GM23338 (cell line): ENCODE results near the gene CTBP2. TPM values are rescaled to one million over a fixed set of nuclear protein-coding genes. Genes with fewer than 3 reads are reported as not detected.

Experiments used
- ATAC-seq: fragments of 200-7000 bp; cut with Tn5 transposase; 3 replicates; pipeline ENCODE4 v1.9.1; 2020
- DNase-seq: peaks from one replicate; pipeline ENCODE4 v3.0.0-alpha.2; 2015; ENCODE audit warnings: low spot score
- H2AFZ ChIP-seq: fragments of 200-600 bp; sonication (generic); 2 replicates; pipeline ENCODE4 v1.8.0; 2016; ENCODE audit warnings: antibody characterized with exemption, mild to moderate bottlenecking, moderate library complexity
- H3F3A ChIP-seq: fragments of 200-600 bp; sonication (generic); replicated peaks from 2 replicates; pipeline ENCODE4 v1.8.0; 2017; ENCODE audit warnings: antibody characterized with exemption, mixed run types, low read depth
- H3K27ac ChIP-seq: fragments of 200-600 bp; sonication (generic); 2 replicates; pipeline ENCODE4 v1.6.1; 2016; ENCODE audit warnings: low read depth
- H3K27me3 ChIP-seq: fragments of 200-600 bp; sonication (generic); 2 replicates; pipeline ENCODE4 v1.8.0; 2016; ENCODE audit warnings: mild to moderate bottlenecking, mixed run types, moderate library complexity; ENCODE audit not compliant: insufficient read depth
- H3K36me3 ChIP-seq: fragments of 200-600 bp; sonication (generic); 2 replicates; pipeline ENCODE4 v1.8.0; 2016; ENCODE audit warnings: mild to moderate bottlenecking; ENCODE audit not compliant: insufficient read depth
- H3K4me1 ChIP-seq: fragments of 200-600 bp; sonication (generic); 2 replicates; pipeline ENCODE4 v1.8.0; 2016; ENCODE audit warnings: mild to moderate bottlenecking, moderate library complexity; ENCODE audit not compliant: insufficient read depth
- H3K4me2 ChIP-seq: fragments of 200-600 bp; sonication (generic); 2 replicates; pipeline ENCODE4 v1.7.1; 2017; ENCODE audit warnings: mixed run types
- H3K4me3 ChIP-seq: fragments of 200-600 bp; sonication (generic); 2 replicates; pipeline ENCODE4 v1.6.1; 2016; ENCODE audit warnings: mixed run types
- H3K79me2 ChIP-seq: fragments of 200-600 bp; sonication (generic); replicated peaks from 2 replicates; pipeline ENCODE4 v1.8.0; 2017; ENCODE audit warnings: mild to moderate bottlenecking; ENCODE audit not compliant: insufficient read depth
- H3K9me2 ChIP-seq: fragments of 200-600 bp; sonication (generic); 2 replicates; pipeline ENCODE4 v1.8.0; 2017; ENCODE audit not compliant: insufficient read depth
- H4K20me1 ChIP-seq: fragments of 200-600 bp; sonication (generic); replicated peaks from 2 replicates; pipeline ENCODE4 v1.8.0; 2017; ENCODE audit warnings: mild to moderate bottlenecking; ENCODE audit not compliant: insufficient read depth
- H3K27ac Mint-ChIP-seq: 2 replicates; pipeline ENCODE4 v1.8.0; 2020; ENCODE audit warnings: inconsistent platforms, mild to moderate bottlenecking, moderate library complexity, mixed read lengths
- H3K27me3 Mint-ChIP-seq: 3 replicates; pipeline ENCODE4 v1.8.0; 2022; ENCODE audit warnings: low read depth, mild to moderate bottlenecking, moderate library complexity, mixed read lengths, inconsistent platforms; ENCODE audit not compliant: insufficient read depth, poor library complexity
- H3K36me3 Mint-ChIP-seq: 3 replicates; pipeline ENCODE4 v1.8.0; 2021; ENCODE audit warnings: low read depth, mild to moderate bottlenecking, inconsistent platforms, moderate library complexity, mixed read lengths
- H3K4me1 Mint-ChIP-seq: 3 replicates; pipeline ENCODE4 v1.8.0; 2020; ENCODE audit warnings: mild to moderate bottlenecking, inconsistent platforms, mixed read lengths
- H3K4me3 Mint-ChIP-seq: 3 replicates; pipeline ENCODE4 v1.8.0; 2021; ENCODE audit warnings: moderate library complexity, mild to moderate bottlenecking, inconsistent platforms, mixed read lengths
- H3K9me3 Mint-ChIP-seq: 3 replicates; pipeline ENCODE4 v1.8.0; 2020; ENCODE audit warnings: moderate library complexity, mild to moderate bottlenecking, inconsistent platforms, mixed read lengths
- CREB1 ChIP-seq: fragments of 250-450 bp; sonication (Bioruptor Pico); IDR thresholded peaks from 2 replicates; pipeline ENCODE4 v1.5.0; 2020; ENCODE audit warnings: low read depth, mild to moderate bottlenecking, moderate library complexity
- EZH2 ChIP-seq: fragments of 200-600 bp; sonication (generic); IDR thresholded peaks from one replicate; pipeline ENCODE4 v1.8.0; 2017; ENCODE audit warnings: antibody characterized with exemption, mild to moderate bottlenecking, low read depth; ENCODE audit not compliant: unreplicated experiment
- EZH2phosphoT487 ChIP-seq: fragments of 200-600 bp; sonication (generic); IDR thresholded peaks from one replicate; pipeline ENCODE4 v1.8.1; 2018; ENCODE audit warnings: antibody characterized with exemption; ENCODE audit not compliant: unreplicated experiment
- POLR2AphosphoS5 ChIP-seq: IDR thresholded peaks from 2 replicates; pipeline ENCODE4 v1.6.1; 2016; ENCODE audit warnings: antibody characterized with exemption, low read depth
- STAT1 ChIP-seq: IDR thresholded peaks from one replicate; pipeline ENCODE4 v1.6.1; 2016; ENCODE audit warnings: antibody characterized with exemption; ENCODE audit not compliant: unreplicated experiment
- ZNF114 ChIP-seq: fragments of 250-450 bp; sonication (Bioruptor Pico); IDR thresholded peaks from 2 replicates; pipeline ENCODE4 v1.5.0; 2020; ENCODE audit warnings: mild to moderate bottlenecking, moderate library complexity
- ZNF331 ChIP-seq: fragments of 250-450 bp; sonication (Bioruptor Pico); IDR thresholded peaks from 2 replicates; pipeline ENCODE4 v1.5.0; 2020; ENCODE audit warnings: low read depth, mild to moderate bottlenecking, moderate library complexity
- polyA plus RNA-seq: library from polyadenylated mRNA; unstranded; fragments of >200 nt; fragmentation: Nextera tagmentation; extraction: Ambion mirVana; gene quantifications from 2 replicates; pipeline ENCODE4 v1.2.1, GENCODE V29; 2016
- total RNA-seq: library from RNA; depleted of rRNA; stranded (reverse); fragments of >200 nt; shearing (Covaris generic); gene quantifications from 2 replicates; pipeline ENCODE4 v1.2.3, GENCODE V29; 2014
- TF ChIP-seq, protein P1 (sequence below): IDR thresholded peaks from 2 replicates; pipeline ENCODE4 v1.6.1; 2016; ENCODE audit warnings: antibody characterized with exemption
- TF ChIP-seq, protein P2 (sequence below): fragments of 250-450 bp; sonication (Bioruptor Pico); IDR thresholded peaks from 2 replicates; pipeline ENCODE4 v1.5.0; 2020; ENCODE audit warnings: mild to moderate bottlenecking, moderate library complexity

Gene CTBP2
- total and polyA plus RNA-seq, 2 experiments from 2014 or later: 133 to 265 TPM

DNA sequence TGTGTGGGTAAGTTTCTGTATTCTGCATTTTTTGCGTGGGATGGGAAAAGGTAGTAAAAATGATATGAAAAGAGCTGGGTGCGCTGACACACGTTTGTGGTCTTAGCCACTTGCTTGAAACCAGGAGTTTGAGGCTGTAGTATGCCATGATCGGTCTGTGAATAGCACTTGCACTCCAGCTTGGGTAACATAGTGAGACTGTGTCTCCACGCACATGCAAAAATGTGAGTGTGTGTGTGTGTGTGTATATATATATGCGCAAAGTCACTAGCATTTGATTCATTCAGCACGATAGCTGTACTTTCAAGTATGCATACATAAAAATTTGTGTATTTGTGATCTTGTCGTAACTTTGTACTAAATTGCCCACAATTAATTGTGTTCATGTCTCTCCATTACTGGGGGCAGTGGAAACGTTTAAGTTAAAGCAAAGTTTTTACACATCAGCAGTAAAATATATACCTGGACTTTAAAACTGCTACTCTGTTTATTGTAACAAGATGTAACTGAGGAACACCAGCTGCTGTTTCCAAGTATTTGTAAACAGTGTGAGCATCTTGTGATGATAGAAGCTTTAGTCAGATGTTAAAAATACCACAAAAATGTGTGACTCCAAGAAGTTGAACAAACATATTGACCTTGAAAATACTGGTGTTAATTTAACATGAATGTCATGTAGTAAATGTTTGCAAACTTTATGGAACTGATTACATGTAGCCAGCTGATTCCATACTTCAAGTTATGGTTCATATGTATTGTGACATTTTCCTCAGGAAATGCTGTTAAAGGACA lies 216.9 kb downstream of the CTBP2 start:
- no peaks in the 10 kb centered on the region for H3K36me3 Mint-ChIP-seq
- TF ChIP-seq EZH2phosphoT487 (no peak), CREB1 (no peak), ZNF331 (CRISPR knock-in tag) (no peak)
- TF ChIP-seq, protein P1, sequence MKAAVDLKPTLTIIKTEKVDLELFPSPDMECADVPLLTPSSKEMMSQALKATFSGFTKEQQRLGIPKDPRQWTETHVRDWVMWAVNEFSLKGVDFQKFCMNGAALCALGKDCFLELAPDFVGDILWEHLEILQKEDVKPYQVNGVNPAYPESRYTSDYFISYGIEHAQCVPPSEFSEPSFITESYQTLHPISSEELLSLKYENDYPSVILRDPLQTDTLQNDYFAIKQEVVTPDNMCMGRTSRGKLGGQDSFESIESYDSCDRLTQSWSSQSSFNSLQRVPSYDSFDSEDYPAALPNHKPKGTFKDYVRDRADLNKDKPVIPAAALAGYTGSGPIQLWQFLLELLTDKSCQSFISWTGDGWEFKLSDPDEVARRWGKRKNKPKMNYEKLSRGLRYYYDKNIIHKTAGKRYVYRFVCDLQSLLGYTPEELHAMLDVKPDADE: no peak
- H2AFZ ChIP-seq: no peak overlapping the region
- H3K27ac ChIP-seq: peak overlapping the region; percentile 17
- H4K20me1 ChIP-seq: peaks cover 10% of the 10 kb centered on the region; the same call in 1 of the 2 replicates
- H3K9me2 ChIP-seq: no peaks in the 10 kb centered on the region
- no peak for ATAC-seq
- no peaks in the 10 kb centered on the region for H3K27me3 ChIP-seq
- peak overlapping the region; percentile 18; the same call in 1 of the 3 replicates for H3K4me3 Mint-ChIP-seq
- H3K4me1 Mint-ChIP-seq: peaks cover 43% of the 10 kb centered on the region
- DNase-seq: no peak
- peaks cover 55% of the 10 kb centered on the region for H3K4me1 ChIP-seq
- H3K79me2 ChIP-seq: peaks cover 98% of the 10 kb centered on the region
- H3K9me3 Mint-ChIP-seq: no peaks in the 10 kb centered on the region
- peak overlapping the region; percentile 79 for H3K27ac Mint-ChIP-seq
- peak overlapping the region; percentile 29 for H3K4me2 ChIP-seq
- H3K36me3 ChIP-seq: 0 out of 2 replicates have a peak, but pooled peaks cover 4% of the 10 kb centered on the region
- H3K4me3 ChIP-seq: no peak overlapping the region
- peaks cover under 1% of the 10 kb centered on the region for H3K27me3 Mint-ChIP-seq
- no peaks in the 10 kb centered on the region for H3F3A ChIP-seq

DNA sequence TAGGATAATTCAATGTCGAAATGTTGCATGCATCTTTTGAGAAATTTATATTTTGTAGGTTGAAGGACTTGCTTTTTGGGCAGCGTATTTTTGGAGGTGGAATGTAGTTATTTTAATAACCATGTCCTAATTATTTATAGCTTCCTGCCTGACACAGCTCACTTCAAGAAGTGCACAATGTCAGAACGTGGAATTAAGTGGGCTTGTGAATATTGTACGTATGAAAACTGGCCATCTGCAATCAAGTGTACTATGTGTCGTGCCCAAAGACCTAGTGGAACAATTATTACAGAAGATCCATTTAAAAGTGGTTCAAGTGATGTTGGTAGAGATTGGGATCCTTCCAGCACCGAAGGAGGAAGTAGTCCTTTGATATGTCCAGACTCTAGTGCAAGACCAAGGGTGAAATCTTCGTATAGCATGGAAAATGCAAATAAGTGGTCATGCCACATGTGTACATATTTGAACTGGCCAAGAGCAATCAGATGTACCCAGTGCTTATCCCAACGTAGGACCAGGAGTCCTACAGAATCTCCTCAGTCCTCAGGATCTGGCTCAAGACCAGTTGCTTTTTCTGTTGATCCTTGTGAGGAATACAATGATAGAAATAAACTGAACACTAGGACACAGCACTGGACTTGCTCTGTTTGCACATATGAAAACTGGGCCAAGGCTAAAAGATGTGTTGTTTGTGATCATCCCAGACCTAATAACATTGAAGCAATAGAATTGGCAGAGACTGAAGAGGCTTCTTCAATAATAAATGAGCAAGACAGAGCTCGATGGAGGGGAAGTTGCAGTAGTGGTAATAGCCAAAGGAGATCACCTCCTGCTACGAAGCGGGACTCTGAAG lies 217.8 kb downstream of the CTBP2 start:
- no peak overlapping the region for H2AFZ ChIP-seq
- H3K27me3 ChIP-seq: no peaks in the 10 kb centered on the region
- H3K36me3 ChIP-seq: no peaks in the 10 kb centered on the region
- no peaks in the 10 kb centered on the region for H3F3A ChIP-seq
- H3K4me1 ChIP-seq: peaks cover 55% of the 10 kb centered on the region
- no peak overlapping the region for H3K4me3 ChIP-seq
- ATAC-seq (no peak), DNase-seq (no peak)
- peaks cover 40% of the 10 kb centered on the region for H3K4me1 Mint-ChIP-seq
- no peaks in the 10 kb centered on the region for H3K9me3 Mint-ChIP-seq
- H3K36me3 Mint-ChIP-seq: no peaks in the 10 kb centered on the region
- H3K79me2 ChIP-seq: peaks cover 98% of the 10 kb centered on the region
- 0 out of 2 replicates have a peak overlapping the region, but pooled peaks have one; percentile 17 for H3K27ac ChIP-seq
- no peak overlapping the region for H3K4me3 Mint-ChIP-seq
- peak overlapping the region; percentile 79 for H3K27ac Mint-ChIP-seq
- H3K27me3 Mint-ChIP-seq: peaks cover 2% of the 10 kb centered on the region
- H4K20me1 ChIP-seq: peaks cover 11% of the 10 kb centered on the region; the same call in 1 of the 2 replicates
- no peaks in the 10 kb centered on the region for H3K9me2 ChIP-seq
- H3K4me2 ChIP-seq: peak overlapping the region; percentile 29; the same call in 1 of the 2 replicates
- no peak for TF ChIP-seq CREB1
- TF ChIP-seq STAT1: no peak
- no peak for TF ChIP-seq EZH2
- no peak for TF ChIP-seq ZNF114
- no peak for TF ChIP-seq EZH2phosphoT487
- no peak for TF ChIP-seq POLR2AphosphoS5
- TF ChIP-seq, protein P2, sequence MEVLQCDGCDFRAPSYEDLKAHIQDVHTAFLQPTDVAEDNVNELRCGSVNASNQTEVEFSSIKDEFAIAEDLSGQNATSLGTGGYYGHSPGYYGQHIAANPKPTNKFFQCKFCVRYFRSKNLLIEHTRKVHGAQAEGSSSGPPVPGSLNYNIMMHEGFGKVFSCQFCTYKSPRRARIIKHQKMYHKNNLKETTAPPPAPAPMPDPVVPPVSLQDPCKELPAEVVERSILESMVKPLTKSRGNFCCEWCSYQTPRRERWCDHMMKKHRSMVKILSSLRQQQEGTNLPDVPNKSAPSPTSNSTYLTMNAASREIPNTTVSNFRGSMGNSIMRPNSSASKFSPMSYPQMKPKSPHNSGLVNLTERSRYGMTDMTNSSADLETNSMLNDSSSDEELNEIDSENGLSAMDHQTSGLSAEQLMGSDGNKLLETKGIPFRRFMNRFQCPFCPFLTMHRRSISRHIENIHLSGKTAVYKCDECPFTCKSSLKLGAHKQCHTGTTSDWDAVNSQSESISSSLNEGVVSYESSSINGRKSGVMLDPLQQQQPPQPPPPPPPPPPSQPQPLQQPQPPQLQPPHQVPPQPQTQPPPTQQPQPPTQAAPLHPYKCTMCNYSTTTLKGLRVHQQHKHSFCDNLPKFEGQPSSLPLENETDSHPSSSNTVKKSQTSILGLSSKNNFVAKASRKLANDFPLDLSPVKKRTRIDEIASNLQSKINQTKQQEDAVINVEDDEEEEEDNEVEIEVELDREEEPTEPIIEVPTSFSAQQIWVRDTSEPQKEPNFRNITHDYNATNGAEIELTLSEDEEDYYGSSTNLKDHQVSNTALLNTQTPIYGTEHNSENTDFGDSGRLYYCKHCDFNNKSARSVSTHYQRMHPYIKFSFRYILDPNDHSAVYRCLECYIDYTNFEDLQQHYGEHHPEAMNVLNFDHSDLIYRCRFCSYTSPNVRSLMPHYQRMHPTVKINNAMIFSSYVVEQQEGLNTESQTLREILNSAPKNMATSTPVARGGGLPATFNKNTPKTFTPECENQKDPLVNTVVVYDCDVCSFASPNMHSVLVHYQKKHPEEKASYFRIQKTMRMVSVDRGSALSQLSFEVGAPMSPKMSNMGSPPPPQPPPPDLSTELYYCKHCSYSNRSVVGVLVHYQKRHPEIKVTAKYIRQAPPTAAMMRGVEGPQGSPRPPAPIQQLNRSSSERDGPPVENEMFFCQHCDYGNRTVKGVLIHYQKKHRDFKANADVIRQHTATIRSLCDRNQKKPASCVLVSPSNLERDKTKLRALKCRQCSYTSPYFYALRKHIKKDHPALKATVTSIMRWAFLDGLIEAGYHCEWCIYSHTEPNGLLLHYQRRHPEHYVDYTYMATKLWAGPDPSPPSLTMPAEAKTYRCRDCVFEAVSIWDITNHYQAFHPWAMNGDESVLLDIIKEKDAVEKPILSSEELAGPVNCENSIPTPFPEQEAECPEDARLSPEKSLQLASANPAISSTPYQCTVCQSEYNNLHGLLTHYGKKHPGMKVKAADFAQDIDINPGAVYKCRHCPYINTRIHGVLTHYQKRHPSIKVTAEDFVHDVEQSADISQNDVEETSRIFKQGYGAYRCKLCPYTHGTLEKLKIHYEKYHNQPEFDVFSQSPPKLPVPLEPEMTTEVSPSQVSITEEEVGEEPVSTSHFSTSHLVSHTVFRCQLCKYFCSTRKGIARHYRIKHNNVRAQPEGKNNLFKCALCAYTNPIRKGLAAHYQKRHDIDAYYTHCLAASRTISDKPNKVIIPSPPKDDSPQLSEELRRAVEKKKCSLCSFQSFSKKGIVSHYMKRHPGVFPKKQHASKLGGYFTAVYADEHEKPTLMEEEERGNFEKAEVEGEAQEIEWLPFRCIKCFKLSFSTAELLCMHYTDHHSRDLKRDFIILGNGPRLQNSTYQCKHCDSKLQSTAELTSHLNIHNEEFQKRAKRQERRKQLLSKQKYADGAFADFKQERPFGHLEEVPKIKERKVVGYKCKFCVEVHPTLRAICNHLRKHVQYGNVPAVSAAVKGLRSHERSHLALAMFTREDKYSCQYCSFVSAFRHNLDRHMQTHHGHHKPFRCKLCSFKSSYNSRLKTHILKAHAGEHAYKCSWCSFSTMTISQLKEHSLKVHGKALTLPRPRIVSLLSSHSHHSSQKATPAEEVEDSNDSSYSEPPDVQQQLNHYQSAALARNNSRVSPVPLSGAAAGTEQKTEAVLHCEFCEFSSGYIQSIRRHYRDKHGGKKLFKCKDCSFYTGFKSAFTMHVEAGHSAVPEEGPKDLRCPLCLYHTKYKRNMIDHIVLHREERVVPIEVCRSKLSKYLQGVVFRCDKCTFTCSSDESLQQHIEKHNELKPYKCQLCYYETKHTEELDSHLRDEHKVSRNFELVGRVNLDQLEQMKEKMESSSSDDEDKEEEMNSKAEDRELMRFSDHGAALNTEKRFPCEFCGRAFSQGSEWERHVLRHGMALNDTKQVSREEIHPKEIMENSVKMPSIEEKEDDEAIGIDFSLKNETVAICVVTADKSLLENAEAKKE (CRISPR knock-in tag): no peak
